Left ventricle myocardium inferior (tissue), 1 donor: ENCODE data around the gene NAV1. TPM values are rescaled to one million over a fixed set of nuclear protein-coding genes. Genes with fewer than 3 reads are reported as not detected.

Experiments used
- DNase-seq: peaks from one replicate; pipeline ENCODE4 v3.0.0-alpha.2; 2020
- H3K27ac ChIP-seq: fragments of 200-600 bp; replicated peaks from 2 replicates; pipeline ENCODE4 v1.8.0; 2021
- H3K27me3 ChIP-seq: fragments of 200-600 bp; 2 replicates; pipeline ENCODE4 v1.8.0; 2021; ENCODE audit warnings: low read depth
- H3K36me3 ChIP-seq: fragments of 200-600 bp; 2 replicates; pipeline ENCODE4 v1.8.0; 2021
- H3K4me1 ChIP-seq: fragments of 200-600 bp; 2 replicates; pipeline ENCODE4 v1.8.0; 2021
- H3K4me3 ChIP-seq: fragments of 200-600 bp; 2 replicates; pipeline ENCODE4 v1.8.0; 2021; ENCODE audit warnings: mild to moderate bottlenecking, moderate library complexity
- H3K9me3 ChIP-seq: fragments of 200-600 bp; replicated peaks from 2 replicates; pipeline ENCODE4 v1.8.0; 2021
- CTCF ChIP-seq: fragments of 200-600 bp; IDR thresholded peaks from 2 replicates; pipeline ENCODE4 v1.8.0; 2021; ENCODE audit warnings: antibody characterized with exemption, mild to moderate bottlenecking, borderline replicate concordance
- intact Hi-C: fragments of 100-400 bp; cut with micrococcal nuclease; formaldehyde crosslinking; loops from one replicate; pipeline ENCODE4 v1.11.0; 2022
- total RNA-seq: library from RNA; stranded (reverse); fragmentation: NEBNext Ultra II Directional; extraction: Animal tissue kit (Norgen Biotek cat#: 25700); gene quantifications from one replicate; pipeline ENCODE4 v1.2.1, GENCODE V29; 2021
- donor health status: DM: no; HTN: yes; CAD: no; lungs with severe emphysema.

Gene NAV1
- total RNA-seq, 1 donor from 2014 or later: 74.8 TPM

GRCh38 chr1:201554789-201555592 lies 16.1 kb downstream of the NAV1 start:
- peaks cover 80% of the 10 kb centered on the region for H3K4me1 ChIP-seq
- no peak overlapping the region for H3K4me3 ChIP-seq
- intact Hi-C loops: no loop called here
- no peaks in the 10 kb centered on the region for H3K9me3 ChIP-seq
- no peaks in the 10 kb centered on the region for H3K27me3 ChIP-seq
- H3K36me3 ChIP-seq: no peaks in the 10 kb centered on the region
- peak overlapping the region; percentile 81 for H3K27ac ChIP-seq
- no peak for TF ChIP-seq CTCF
- DNase-seq: no peak

- no peaks in the 10 kb centered on the region for H3K9me3 ChIP-seq
- intact Hi-C loops: no loop called here
- H3K4me3 ChIP-seq: no peak overlapping the region
- H3K4me1 ChIP-seq: peaks cover 85% of the 10 kb centered on the region
- H3K36me3 ChIP-seq: no peaks in the 10 kb centered on the region
- no peak for TF ChIP-seq CTCF
- H3K27ac ChIP-seq: peak overlapping the region; percentile 81
- no peak for DNase-seq
- H3K27me3 ChIP-seq: no peaks in the 10 kb centered on the region
Measured at GRCh38 chr1:201555593-201555945, 16.6 kb downstream of the NAV1 start.

- no peak for TF ChIP-seq CTCF
- Histone ChIP-seq H3K9me3 (no peaks in the 10 kb centered on the region), H3K4me1 (peaks cover 96% of the 10 kb centered on the region), H3K27ac (peak overlapping the region; percentile 81), H3K4me3 (no peak overlapping the region), H3K36me3 (no peaks in the 10 kb centered on the region), H3K27me3 (no peaks in the 10 kb centered on the region)
- no peak for DNase-seq
- intact Hi-C loops: no loop called here
Measured at GRCh38 chr1:201556841-201557571, 18.1 kb downstream of the NAV1 start.

GRCh38 chr1:201557572-201557958 lies 18.6 kb downstream of the NAV1 start:
- no peak for TF ChIP-seq CTCF
- Histone ChIP-seq H3K27ac (peak overlapping the region; percentile 81), H3K9me3 (no peaks in the 10 kb centered on the region), H3K4me1 (peaks cover 96% of the 10 kb centered on the region), H3K36me3 (no peaks in the 10 kb centered on the region), H3K4me3 (no peak overlapping the region), H3K27me3 (no peaks in the 10 kb centered on the region)
- DNase-seq: no peak
- intact Hi-C loops: no loop called here

- Histone ChIP-seq H3K27ac (peak overlapping the region; percentile 42), H3K4me1 (peaks cover 94% of the 10 kb centered on the region), H3K4me3 (no peak overlapping the region), H3K36me3 (no peaks in the 10 kb centered on the region), H3K27me3 (no peaks in the 10 kb centered on the region), H3K9me3 (no peaks in the 10 kb centered on the region)
- intact Hi-C loops: loop anchor here (2.0 to 10.0 kb wide), 3 partner anchors 75 to 235 kb away; no protein-coding TSS in a partner anchor
- peak; percentile 83 for DNase-seq
- TF ChIP-seq CTCF: peak; percentile 96
Measured at GRCh38 chr1:201559679-201560162, 20.8 kb downstream of the NAV1 start.
